ENCODE measurements around the gene SRP68.

SRP68 gene

DNA sequence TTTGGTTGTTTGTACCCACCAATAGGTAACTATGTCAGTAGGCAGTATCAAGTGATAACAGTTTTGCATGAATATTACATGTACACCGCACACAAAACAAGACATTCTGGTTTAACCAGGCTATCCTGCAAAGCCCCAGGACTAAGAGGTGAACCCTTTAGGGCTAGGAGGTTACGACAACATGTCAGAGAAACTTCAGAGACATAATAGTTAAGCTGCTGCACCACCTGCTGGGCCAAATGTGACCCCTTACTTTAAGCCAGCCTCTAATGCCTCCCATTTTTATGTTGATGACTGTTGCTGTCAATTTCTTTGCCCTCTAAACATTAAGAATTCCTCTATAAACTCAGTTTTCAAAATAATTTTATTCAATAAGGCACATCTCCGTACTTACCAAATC is 15.4 kb downstream of the SRP68 start:
- peaks cover 75% of the 10 kb centered on the region for H3K36me3 ChIP-seq (replicated peaks)
- in situ Hi-C loops (cut with HindIII; ENCODE audit: low pct_ligation_motif_present, low sequenced_read_pairs), result no loop called here
- H3K27ac ChIP-seq, result no peak overlapping the region
- TF ChIP-seq, protein P1, sequence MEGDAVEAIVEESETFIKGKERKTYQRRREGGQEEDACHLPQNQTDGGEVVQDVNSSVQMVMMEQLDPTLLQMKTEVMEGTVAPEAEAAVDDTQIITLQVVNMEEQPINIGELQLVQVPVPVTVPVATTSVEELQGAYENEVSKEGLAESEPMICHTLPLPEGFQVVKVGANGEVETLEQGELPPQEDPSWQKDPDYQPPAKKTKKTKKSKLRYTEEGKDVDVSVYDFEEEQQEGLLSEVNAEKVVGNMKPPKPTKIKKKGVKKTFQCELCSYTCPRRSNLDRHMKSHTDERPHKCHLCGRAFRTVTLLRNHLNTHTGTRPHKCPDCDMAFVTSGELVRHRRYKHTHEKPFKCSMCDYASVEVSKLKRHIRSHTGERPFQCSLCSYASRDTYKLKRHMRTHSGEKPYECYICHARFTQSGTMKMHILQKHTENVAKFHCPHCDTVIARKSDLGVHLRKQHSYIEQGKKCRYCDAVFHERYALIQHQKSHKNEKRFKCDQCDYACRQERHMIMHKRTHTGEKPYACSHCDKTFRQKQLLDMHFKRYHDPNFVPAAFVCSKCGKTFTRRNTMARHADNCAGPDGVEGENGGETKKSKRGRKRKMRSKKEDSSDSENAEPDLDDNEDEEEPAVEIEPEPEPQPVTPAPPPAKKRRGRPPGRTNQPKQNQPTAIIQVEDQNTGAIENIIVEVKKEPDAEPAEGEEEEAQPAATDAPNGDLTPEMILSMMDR (IDR thresholded peaks at IDR 0.05; ENCODE audit: low read depth, low read length, missing control alignments), result no peak
- DNase-seq, result no peak
- no peak overlapping the region for H3K4me3 ChIP-seq (ENCODE audit: low read depth, low read length)
- H3K27me3 ChIP-seq (replicated peaks), result no peaks in the 10 kb centered on the region

DNA sequence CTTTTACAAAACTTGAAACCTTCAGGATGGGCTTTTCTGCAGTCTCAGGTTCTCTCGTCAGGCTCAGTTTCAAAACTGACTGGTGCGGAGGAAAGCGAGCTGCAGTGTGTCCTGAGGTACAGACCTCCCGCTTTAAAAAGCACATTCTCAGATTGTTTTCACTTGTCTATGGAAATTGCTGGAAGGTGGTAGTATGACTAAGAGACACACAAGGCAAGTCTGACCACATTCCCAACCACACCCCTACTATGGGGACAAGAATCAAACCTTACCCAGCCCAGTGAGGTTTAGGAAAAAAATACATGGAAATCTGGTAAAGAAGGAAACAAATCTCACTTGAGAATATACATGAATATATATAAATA is 18.2 kb downstream of the SRP68 start:
- Histone ChIP-seq H3K27ac (peak overlapping the region; percentile 74), H3K27me3 (replicated peaks) (no peaks in the 10 kb centered on the region), H3K4me3 (ENCODE audit: low read depth, low read length) (no peak overlapping the region), H3K36me3 (replicated peaks) (peaks cover 64% of the 10 kb centered on the region)
- peak; percentile 39 for DNase-seq
- in situ Hi-C loops (cut with HindIII; ENCODE audit: low pct_ligation_motif_present, low sequenced_read_pairs), result no loop called here
- TF ChIP-seq, protein P1 (IDR thresholded peaks at IDR 0.05; ENCODE audit: low read depth, low read length, missing control alignments), result no peak

DNA sequence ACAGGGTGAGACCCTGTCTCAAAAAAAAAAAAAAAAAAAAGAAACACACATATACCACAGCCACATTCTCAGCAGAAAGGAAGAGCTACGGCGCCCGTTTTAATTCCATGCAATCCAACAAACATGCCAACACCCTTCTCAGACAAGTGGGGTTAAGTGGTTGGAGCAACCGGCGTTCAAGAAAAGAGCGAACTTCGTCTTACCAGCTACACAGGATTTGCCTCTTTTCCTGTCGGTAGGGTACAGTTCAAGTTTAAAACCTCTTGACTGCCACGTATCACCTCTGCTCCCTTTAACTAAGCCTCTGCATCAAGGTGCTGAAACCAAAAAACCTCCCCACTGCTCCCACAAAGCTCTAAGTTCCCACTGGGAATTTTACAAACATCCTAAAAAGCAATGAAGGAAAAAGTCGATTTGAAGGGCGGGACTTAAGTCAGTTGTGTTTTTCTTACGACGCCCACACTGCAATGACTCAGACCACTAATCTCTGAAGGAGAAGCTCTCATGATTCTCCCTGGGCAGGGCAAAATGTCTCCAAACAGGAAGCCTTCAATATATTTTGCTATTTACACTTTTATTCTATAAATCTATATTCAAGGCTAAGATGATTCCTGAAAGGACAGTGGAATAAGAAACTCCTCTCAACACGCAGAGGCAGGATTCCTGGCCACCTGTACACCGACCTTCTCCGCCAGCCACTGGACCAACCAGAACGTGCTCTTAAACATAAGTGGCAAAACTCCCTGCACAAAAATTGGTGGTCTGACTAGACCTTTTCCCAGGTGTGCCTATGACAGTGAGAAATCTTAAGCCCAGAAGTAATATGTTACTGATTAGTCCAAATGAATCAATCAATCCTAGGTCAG is 18.8 kb downstream of the SRP68 start:
- TF ChIP-seq, protein P1 (IDR thresholded peaks at IDR 0.05; ENCODE audit: low read depth, low read length, missing control alignments), result no peak
- Histone ChIP-seq H3K36me3 (replicated peaks) (peaks cover 59% of the 10 kb centered on the region), H3K27me3 (replicated peaks) (no peaks in the 10 kb centered on the region), H3K4me3 (ENCODE audit: low read depth, low read length) (no peak overlapping the region), H3K27ac (peak overlapping the region; percentile 74)
- DNase-seq, result peak; percentile 81
- in situ Hi-C loops (cut with HindIII; ENCODE audit: low pct_ligation_motif_present, low sequenced_read_pairs), result no loop called here

DNA sequence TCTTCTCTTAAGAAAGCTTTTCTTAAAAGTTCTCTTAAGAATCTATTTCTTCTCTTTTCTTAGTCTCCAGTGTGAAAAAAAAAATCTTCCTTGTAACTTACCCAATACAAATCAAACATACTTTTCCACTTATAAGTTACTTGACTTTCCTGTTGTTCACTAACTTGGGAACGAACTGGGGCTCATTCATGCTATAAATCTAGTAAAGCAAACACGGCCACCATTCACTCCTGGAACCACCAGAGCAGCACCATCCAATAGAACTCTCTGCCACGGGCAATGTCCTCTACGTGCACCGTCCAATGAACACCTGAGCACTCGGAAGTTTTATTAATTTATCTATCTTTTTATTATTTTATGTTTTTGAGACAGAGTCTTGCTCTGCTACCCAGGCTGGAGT is 20.8 kb downstream of the SRP68 start:
- DNase-seq, result no peak
- Histone ChIP-seq H3K27ac (no peak overlapping the region), H3K27me3 (replicated peaks) (no peaks in the 10 kb centered on the region), H3K36me3 (replicated peaks) (peaks cover 55% of the 10 kb centered on the region), H3K4me3 (ENCODE audit: low read depth, low read length) (no peak overlapping the region)
- TF ChIP-seq, protein P1 (IDR thresholded peaks at IDR 0.05; ENCODE audit: low read depth, low read length, missing control alignments), result no peak
- in situ Hi-C loops (cut with HindIII; ENCODE audit: low pct_ligation_motif_present, low sequenced_read_pairs), result no loop called here

DNA sequence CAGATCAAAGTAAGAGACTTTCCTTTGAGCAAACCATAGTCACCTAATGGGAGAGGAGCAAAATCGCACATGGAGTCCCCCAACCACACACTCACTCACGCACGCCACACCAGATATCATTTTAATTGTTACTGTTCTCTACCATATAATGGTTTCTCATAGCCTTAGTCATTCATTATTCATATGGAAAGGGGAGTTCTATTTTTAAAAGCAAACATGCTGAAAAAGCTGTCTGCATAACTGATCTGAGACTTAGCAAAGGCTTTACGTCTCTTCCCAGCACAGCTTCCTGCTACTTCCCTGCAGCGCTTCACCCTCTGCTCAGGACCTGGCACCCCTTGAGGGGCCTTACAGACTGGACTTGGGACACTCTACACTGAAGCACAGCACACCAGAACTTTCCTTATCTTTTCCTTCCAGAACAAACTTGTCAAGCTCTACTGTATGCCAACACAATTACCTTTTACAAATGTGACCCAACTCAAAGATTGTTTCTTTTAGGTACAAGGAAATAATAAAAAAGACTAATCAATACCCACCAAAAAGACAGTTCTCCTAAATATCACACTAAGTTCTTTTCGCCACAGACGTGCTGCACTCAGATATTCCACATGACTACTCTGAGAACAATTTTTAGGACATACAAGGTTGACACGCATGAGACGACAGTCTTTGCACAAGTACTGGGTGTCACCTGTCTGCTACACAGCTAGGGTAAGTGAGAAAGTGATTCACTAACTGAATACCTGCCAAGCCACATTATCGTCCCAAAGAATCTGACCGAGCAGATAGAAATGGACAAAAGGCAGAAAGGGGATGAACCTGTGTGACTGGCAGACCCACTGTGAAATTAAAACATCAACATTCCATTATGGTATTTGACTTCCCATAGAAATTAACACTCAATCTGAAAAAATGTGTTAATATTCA is 21.5 kb downstream of the SRP68 start:
- peak; percentile 30 for DNase-seq
- Histone ChIP-seq H3K4me3 (ENCODE audit: low read depth, low read length) (no peak overlapping the region), H3K27me3 (replicated peaks) (no peaks in the 10 kb centered on the region), H3K36me3 (replicated peaks) (peaks cover 52% of the 10 kb centered on the region), H3K27ac (peak overlapping the region; percentile 35)
- TF ChIP-seq, protein P1 (IDR thresholded peaks at IDR 0.05; ENCODE audit: low read depth, low read length, missing control alignments), result no peak
- in situ Hi-C loops (cut with HindIII; ENCODE audit: low pct_ligation_motif_present, low sequenced_read_pairs), result no loop called here

All from brain microvascular endothelial cell (primary cell).